Dedifferentiated amniotic fluid mesenchymal stem cell (primary cell): Measurements from ENCODE around the gene DCP1B.

Experiments
- DNase-seq: peaks from one replicate; pipeline ENCODE4 v3.0.0-alpha.2; 2016; ENCODE audit errors: extremely low spot score

The DCP1B gene

GRCh38 chr12:1896964-1897363, 107.3 kb downstream of the DCP1B start:
- DNase-seq = no peak
